HepG2 (cell line): Measurements from ENCODE around the gene FAM117A. TPM values are rescaled to one million over a fixed set of nuclear protein-coding genes. Genes with fewer than 3 reads are reported as not detected.

Experiments used
- CENPBD1 ChIP-seq: sonication (generic); formaldehyde crosslinking; IDR thresholded peaks from 2 replicates; pipeline ENCODE4 v1.8.0; 2022; ENCODE audit warnings: missing genetic modification reagents, low read depth, mild to moderate bottlenecking, borderline replicate concordance
- ELF1 ChIP-seq: sonication (generic); formaldehyde crosslinking; IDR thresholded peaks from 2 replicates; pipeline ENCODE4 v1.4.0; 2020; ENCODE audit warnings: missing genetic modification reagents
- ETV6 ChIP-seq: sonication (generic); formaldehyde crosslinking; conservative IDR thresholded peaks from 2 replicates; pipeline ENCODE4 v1.4.0; 2020; ENCODE audit warnings: missing genetic modification reagents
- FOSL1 ChIP-seq: sonication (generic); formaldehyde crosslinking; IDR thresholded peaks from 2 replicates; pipeline ENCODE4 v1.9.0; 2021; ENCODE audit warnings: missing genetic modification reagents, borderline replicate concordance
- FOXA1 ChIP-seq, 2 experiments: fragments of 450-650 bp in 1 of 2; sonication (generic) in 1 of 2; formaldehyde crosslinking in 1 of 2; IDR thresholded peaks; 2 replicates each; pipeline versions ENCODE4 v1.4.0 to v1.6.1; 2016 to 2020; ENCODE audit warnings: missing genetic modification reagents in 1 of 2
- GATAD2A ChIP-seq: IDR thresholded peaks from 2 replicates; pipeline ENCODE4 v1.6.1; 2016
- HNF1A ChIP-seq, 2 experiments: sonication (generic) in 1 of 2; formaldehyde crosslinking in 1 of 2; IDR thresholded peaks; 2 replicates each; pipeline versions ENCODE4 v1.4.0 to v1.6.1; 2016 to 2020; ENCODE audit warnings: borderline replicate concordance in 1 of 2, low read depth in 1 of 2, mild to moderate bottlenecking in 1 of 2, missing genetic modification reagents in 1 of 2
- HOXA5 ChIP-seq: sonication (generic); formaldehyde crosslinking; IDR thresholded peaks from 2 replicates; pipeline ENCODE4 v1.4.0; 2020; ENCODE audit warnings: missing genetic modification reagents
- KAT8 ChIP-seq: IDR thresholded peaks from 2 replicates; pipeline ENCODE4 v1.6.1; 2016; ENCODE audit warnings: missing genetic modification reagents, missing compliant biosample characterization
- KMT2B ChIP-seq: IDR thresholded peaks from 2 replicates; pipeline ENCODE4 v1.6.1; 2016; ENCODE audit warnings: missing genetic modification reagents, missing compliant biosample characterization
- NFE2L2 ChIP-seq: fragments of 150-350 bp; IDR thresholded peaks from 2 replicates; pipeline ENCODE4 v1.6.1; 2014; ENCODE audit warnings: low read length
- NFYC ChIP-seq: IDR thresholded peaks from 2 replicates; pipeline ENCODE4 v1.6.1; 2016; ENCODE audit warnings: missing genetic modification reagents, missing compliant biosample characterization
- PITX1 ChIP-seq: sonication (generic); formaldehyde crosslinking; IDR thresholded peaks from 2 replicates; pipeline ENCODE4 v1.5.1; 2020; ENCODE audit warnings: mild to moderate bottlenecking, missing genetic modification reagents
- SNAPC5 ChIP-seq: sonication (generic); formaldehyde crosslinking; IDR thresholded peaks from 2 replicates; pipeline ENCODE4 v1.8.1; 2023; ENCODE audit warnings: mild to moderate bottlenecking, missing genetic modification reagents, borderline replicate concordance
- SOX5 ChIP-seq: IDR thresholded peaks from 2 replicates; pipeline ENCODE4 v1.6.1; 2016; ENCODE audit warnings: borderline replicate concordance
- SP4 ChIP-seq: sonication (generic); formaldehyde crosslinking; IDR thresholded peaks from 2 replicates; pipeline ENCODE4 v1.8.1; 2023; ENCODE audit warnings: mild to moderate bottlenecking, missing genetic modification reagents
- SRY ChIP-seq: sonication (generic); formaldehyde crosslinking; IDR thresholded peaks from 2 replicates; pipeline ENCODE4 v1.8.0; 2022; ENCODE audit warnings: mild to moderate bottlenecking, missing genetic modification reagents
- STAT6 ChIP-seq: sonication (generic); formaldehyde crosslinking; IDR thresholded peaks from 2 replicates; pipeline ENCODE4 v1.4.0; 2020; ENCODE audit warnings: missing genetic modification reagents, mild to moderate bottlenecking, borderline replicate concordance
- TBP ChIP-seq: sonication (generic); formaldehyde crosslinking; IDR thresholded peaks from 2 replicates; pipeline ENCODE4 v1.5.0; 2020; ENCODE audit warnings: missing genetic modification reagents
- ZNF12 ChIP-seq: sonication (generic); formaldehyde crosslinking; IDR thresholded peaks from 2 replicates; pipeline ENCODE4 v1.5.0; 2020; ENCODE audit warnings: missing genetic modification reagents
- ZNF775 ChIP-seq: sonication (generic); formaldehyde crosslinking; IDR thresholded peaks from 2 replicates; pipeline ENCODE4 v1.4.0; 2020; ENCODE audit warnings: missing genetic modification reagents, mild to moderate bottlenecking, moderate library complexity, borderline replicate concordance
- polyA plus RNA-seq, 8 experiments: library from polyadenylated mRNA; depleted of rRNA in 3 of 8; stranded (reverse) in 7 of 8; unstranded in 1 of 8; fragments of >200 nt; fragmentation: Illumina TruSeq in 4 of 8; extraction: Trizol in 4 of 8; gene quantifications; 2 replicates each; pipeline versions ENCODE4 v1.2.1 to v1.2.3, GENCODE V29; 2011 to 2016; ENCODE audit warnings: low read depth in 4 of 8, missing spikeins in 1 of 8, mixed read lengths in 1 of 8; ENCODE audit not compliant: insufficient read depth in 1 of 8
- total RNA-seq, 5 experiments: library from RNA; depleted of rRNA; stranded (reverse); fragments of >200 nt; fragmentation: Illumina TruSeq; extraction: Trizol; gene quantifications; 2 replicates each; pipeline ENCODE4 v1.2.3, GENCODE V29; 2016; ENCODE audit warnings: low read depth in 1 of 5

The FAM117A gene
- total and polyA plus RNA-seq, 2 of the 13 experiments (the other 11 are each of a cell fraction or from before 2014, with no cell fraction given): 12.1 to 19.8 TPM

GRCh38 chr17:49677134-49677932, 86.6 kb downstream of the FAM117A start (continued):
- TF ChIP-seq HOXA5 (CRISPR knock-in tag) (no peak), ETV6 (CRISPR knock-in tag) (no peak; the same call in 1 of the 2 replicates), FOSL1 (CRISPR knock-in tag) (no peak), GATAD2A (no peak; the same call in none of the 2 replicates), CENPBD1 (CRISPR knock-in tag) (no peak), KAT8 (CRISPR knock-in tag) (no peak; the same call in 1 of the 2 replicates), TBP (no peak), SOX5 (CRISPR knock-in tag) (no peak), NFE2L2 (no peak), KMT2B (no peak), ELF1 (CRISPR knock-in tag) (no peak), SRY (CRISPR knock-in tag) (no peak), PITX1 (CRISPR knock-in tag) (peak; percentile 49; the same call in 1 of the 2 replicates), FOXA1 (IDR thresholded peaks at IDR 0.05) (no peak), FOXA1 (CRISPR knock-in tag; IDR thresholded peaks at IDR 0.05) (no peak), NFYC (CRISPR knock-in tag) (no peak; the same call in 1 of the 2 replicates), HNF1A (IDR thresholded peaks at IDR 0.05; ENCODE audit: low read depth) (no peak), HNF1A (CRISPR knock-in tag; IDR thresholded peaks at IDR 0.05; ENCODE audit: borderline replicate concordance) (no peak; the same call in 1 of the 2 replicates), ZNF12 (CRISPR knock-in tag) (no peak), SNAPC5 (no peak), ZNF775 (CRISPR knock-in tag) (no peak), SP4 (CRISPR knock-in tag) (no peak), STAT6 (CRISPR knock-in tag) (no peak)
